ENCODE results near the gene PDE4D. TPM values are rescaled to one million over a fixed set of nuclear protein-coding genes. Genes with fewer than 3 reads are reported as not detected.

Gene PDE4D
- total and polyA plus RNA-seq, 2 of the 4 experiments (the other 2 are of a cell fraction) = 1.4 to 7.9 TPM

GRCh38 chr5:59746241-59746765 lies 147.2 kb downstream of the PDE4D start:
- Histone ChIP-seq H2BK5ac (ENCODE audit: low read depth, low read length, poor library complexity, severe bottlenecking) (no peak overlapping the region), H3K4ac (ENCODE audit: low read depth, low read length) (no peak overlapping the region), H3K9ac (ENCODE audit: low read depth, low read length) (no peak overlapping the region), H3K36me3 (ENCODE audit: control insufficient read depth, insufficient read depth, low read length) (no peaks in the 10 kb centered on the region), H2AK9ac (replicated peaks; ENCODE audit: low read depth, low read length, poor library complexity) (no peak overlapping the region), H4K20me1 (ENCODE audit: insufficient read depth, low read length) (no peaks in the 10 kb centered on the region), H3K56ac (ENCODE audit: extremely low read depth, insufficient read depth, low read length) (no peak overlapping the region), H3K27me3 (ENCODE audit: control insufficient read depth, insufficient read depth, low read length) (no peaks in the 10 kb centered on the region), H2BK120ac (ENCODE audit: low read depth, low read length) (no peak overlapping the region), H3K79me1 (ENCODE audit: low read depth in 1 of 2, low read length in 2 of 2) (no peaks in the 10 kb centered on the region), H2BK15ac (ENCODE audit: low read depth, low read length) (no peak overlapping the region), H3K9me3 (ENCODE audit: control insufficient read depth, insufficient read depth, low read length) (no peaks in the 10 kb centered on the region), H2AFZ (replicated peaks; ENCODE audit: low read length, poor library complexity) (no peak overlapping the region), H3K4me2 (ENCODE audit: low read depth, low read length) (no peak overlapping the region), H4K8ac (ENCODE audit: low read depth in 2 of 2, low read length in 2 of 2) (no peak overlapping the region), H4K5ac (ENCODE audit: low read depth, low read length) (no peak overlapping the region), H3K23ac (ENCODE audit: low read depth, low read length) (no peak overlapping the region), H4K91ac (ENCODE audit: insufficient read depth, low read depth, low read length) (no peak overlapping the region), H3K4me3 (ENCODE audit: insufficient read depth, low read depth, low read length) (no peak overlapping the region), H3K9me1 (ENCODE audit: insufficient read depth, low read length) (no peaks in the 10 kb centered on the region), H3K4me1 (ENCODE audit: control insufficient read depth, insufficient read depth, low read length) (no peaks in the 10 kb centered on the region), H2BK20ac (ENCODE audit: low read depth, low read length) (no peak overlapping the region), H2AK5ac (ENCODE audit: low read depth, low read length) (no peak overlapping the region), H3K18ac (ENCODE audit: low read depth, low read length) (no peak overlapping the region), H3K27ac (ENCODE audit: insufficient read depth, low read length) (no peak overlapping the region), H3K14ac (replicated peaks; ENCODE audit: low read depth, low read length) (no peak overlapping the region)
- BruUV-seq (replicated peaks) = no TSS peak
- intact Hi-C loops (cut with micrococcal nuclease) (no loop called here), in situ Hi-C loops (cut with MboI; ENCODE audit: low sequenced_read_pairs) (no loop called here), dilution Hi-C loops (cut with HindIII; ENCODE audit: low sequenced_read_pairs, unreplicated experiment) (no loop called here)
- POLR2A ChIA-PET (ENCODE audit: unreplicated experiment) = no interaction called here
- 87% methylated on average over 4 of the region's 7 CpGs; no CpG with 5 or more reads in 1 of the 2 experiments for WGBS, 2 experiments (ENCODE audit: extremely low coverage in 2 of 2, insufficient read length in 1 of 2)
- DNase-seq (peak; percentile 6), ATAC-seq (ENCODE audit: low read depth) (no peak)
- CTCF ChIA-PET = interaction anchor here (0.7 kb wide), 2 partner anchors 12 to 25 kb away, joined by 3 to 5 read pairs; no protein-coding TSS in a partner anchor
- TF ChIP-seq CHD1 (IDR thresholded peaks at IDR 0.05; ENCODE audit: low read depth, low read length) (no peak), FOS (IDR thresholded peaks at IDR 0.05; ENCODE audit: low read depth, low read length) (no peak), RFX5 (IDR thresholded peaks at IDR 0.05; ENCODE audit: low read depth, low read length) (no peak), MXI1 (IDR thresholded peaks at IDR 0.05; ENCODE audit: borderline replicate concordance, low read depth, low read length) (no peak), MAZ (IDR thresholded peaks at IDR 0.05; ENCODE audit: borderline replicate concordance, low read depth, low read length) (no peak), ELK1 (IDR thresholded peaks at IDR 0.05; ENCODE audit: borderline replicate concordance, low read depth, low read length) (no peak), USF2 (IDR thresholded peaks at IDR 0.05; ENCODE audit: low read depth, low read length) (no peak), MAFK (IDR thresholded peaks at IDR 0.05; ENCODE audit: low read depth, low read length) (no peak), CTCF (conservative IDR thresholded peaks at IDR 0.05; ENCODE audit: low read depth, low read length) (no peak), POLR2A (IDR thresholded peaks at IDR 0.05; ENCODE audit: low read depth, low read length) (no peak), NFE2L2 (IDR thresholded peaks at IDR 0.05; ENCODE audit: low read depth, low read length) (no peak), CEBPB (IDR thresholded peaks at IDR 0.05; ENCODE audit: low read depth, low read length) (no peak), RAD21 (IDR thresholded peaks at IDR 0.05; ENCODE audit: low read length) (no peak), RCOR1 (IDR thresholded peaks at IDR 0.05; ENCODE audit: insufficient replicate concordance, low read length) (no peak), BHLHE40 (IDR thresholded peaks at IDR 0.05; ENCODE audit: low read depth, low read length) (no peak), SMC3 (IDR thresholded peaks at IDR 0.05; ENCODE audit: low read depth, low read length) (no peak)

All from IMR-90 (cell line).